Neuronal stem cell (in vitro differentiated cells): ENCODE results near the gene SENP6.

ENCODE experiments used
- DNase-seq: peaks from one replicate; pipeline ENCODE4 v3.0.0-alpha.2; 2013; ENCODE audit warnings: low spot score
- H2AFZ ChIP-seq: one replicate; pipeline ENCODE4 v1.6.1; 2013; ENCODE audit warnings: mild to moderate bottlenecking, low read length, inconsistent platforms
- H2AK5ac ChIP-seq: 2 replicates; pipeline ENCODE4 v1.6.1; 2013; ENCODE audit warnings: low read depth, mild to moderate bottlenecking, inconsistent platforms, low read length, moderate library complexity, mixed read lengths
- H2BK120ac ChIP-seq: 2 replicates; pipeline ENCODE4 v1.6.1; 2013; ENCODE audit warnings: low read depth, mild to moderate bottlenecking, inconsistent platforms, low read length, moderate library complexity, mixed read lengths
- H2BK12ac ChIP-seq: one replicate; pipeline ENCODE4 v1.6.1; 2013; ENCODE audit warnings: low read length, inconsistent platforms
- H2BK15ac ChIP-seq: 2 replicates; pipeline ENCODE4 v1.6.1; 2013; ENCODE audit warnings: mild to moderate bottlenecking, low read length, inconsistent platforms, mixed read lengths
- H2BK5ac ChIP-seq: one replicate; pipeline ENCODE4 v1.6.1; 2013; ENCODE audit warnings: inconsistent platforms, mild to moderate bottlenecking, low read length, moderate library complexity
- H3K14ac ChIP-seq: one replicate; pipeline ENCODE4 v1.6.1; 2013; ENCODE audit warnings: low read length, inconsistent platforms
- H3K18ac ChIP-seq: 2 replicates; pipeline ENCODE4 v1.6.1; 2013; ENCODE audit warnings: low read length, inconsistent platforms
- H3K23ac ChIP-seq: 2 replicates; pipeline ENCODE4 v1.6.1; 2013; ENCODE audit warnings: low read depth, mild to moderate bottlenecking, mixed read lengths, low read length, inconsistent platforms; ENCODE audit not compliant: poor library complexity
- H3K27ac ChIP-seq: replicated peaks from 3 replicates; pipeline ENCODE4 v1.5.1; 2013; ENCODE audit warnings: low read length, inconsistent platforms
- H3K27me3 ChIP-seq, 3 experiments: 2 replicates each; pipeline ENCODE4 v1.6.1; 2013; ENCODE audit warnings: low read length in 3 of 3, mild to moderate bottlenecking in 2 of 3, inconsistent platforms in 1 of 3, low read depth in 1 of 3, mixed read lengths in 1 of 3, moderate library complexity in 1 of 3; ENCODE audit not compliant: control insufficient read depth in 3 of 3, insufficient read depth in 3 of 3
- H3K36me3 ChIP-seq, 2 donors: replicated peaks in 1 of 2; 2 replicates each; pipeline ENCODE4 v1.6.1; 2013; ENCODE audit warnings: low read length in 2 of 2; ENCODE audit not compliant: control insufficient read depth in 2 of 2, insufficient read depth in 2 of 2
- H3K4ac ChIP-seq: 2 replicates; pipeline ENCODE4 v1.6.1; 2013; ENCODE audit warnings: inconsistent platforms, mild to moderate bottlenecking, low read length, moderate library complexity
- H3K4me1 ChIP-seq, 2 donors: 1 replicate in 1 of 2; 2 replicates in 1 of 2; pipeline ENCODE4 v1.6.1; 2013; ENCODE audit warnings: low read length in 2 of 2, low read depth in 1 of 2; ENCODE audit not compliant: control insufficient read depth in 2 of 2, insufficient read depth in 1 of 2
- H3K4me2 ChIP-seq: one replicate; pipeline ENCODE4 v1.6.1; 2013; ENCODE audit warnings: mild to moderate bottlenecking, low read length, inconsistent platforms; ENCODE audit not compliant: insufficient read depth, poor library complexity, severe bottlenecking
- H3K4me3 ChIP-seq, 2 donors: 2 replicates each; pipeline ENCODE4 v1.5.1; 2013; ENCODE audit warnings: low read length in 2 of 2, mild to moderate bottlenecking in 2 of 2, inconsistent platforms in 1 of 2, moderate library complexity in 1 of 2
- H3K79me1 ChIP-seq: one replicate; pipeline ENCODE4 v1.6.1; 2013; ENCODE audit warnings: low read depth, mild to moderate bottlenecking, inconsistent platforms, low read length, moderate library complexity
- H3K9ac ChIP-seq: one replicate; pipeline ENCODE4 v1.6.1; 2013; ENCODE audit warnings: mild to moderate bottlenecking, low read depth, low read length, inconsistent platforms; ENCODE audit not compliant: poor library complexity
- H3K9me3 ChIP-seq, 2 donors: replicated peaks in 1 of 2; 2 replicates each; pipeline versions ENCODE3 to v1.6.1; 2013; ENCODE audit warnings: low read length in 2 of 2, mild to moderate bottlenecking in 2 of 2, inconsistent platforms in 1 of 2, low read depth in 1 of 2, mixed read lengths in 1 of 2, moderate library complexity in 1 of 2; ENCODE audit not compliant: control insufficient read depth in 2 of 2, insufficient read depth in 1 of 2
- H4K8ac ChIP-seq: one replicate; pipeline ENCODE4 v1.6.1; 2013; ENCODE audit warnings: low read depth, mild to moderate bottlenecking, inconsistent platforms, low read length, moderate library complexity
- H4K91ac ChIP-seq: one replicate; pipeline ENCODE4 v1.6.1; 2013; ENCODE audit warnings: low read length, low read depth, mild to moderate bottlenecking, inconsistent platforms; ENCODE audit not compliant: poor library complexity
- WGBS, 2 donors: extraction: QIAGEN DNeasy Blood & Tissue Kit; methylation state at CpG; one replicate each; pipeline ENCODE4 v1.1.7; 2013; ENCODE audit warnings: missing lambda C conversion rate in 2 of 2, mixed read lengths in 1 of 2; ENCODE audit not compliant: insufficient read length in 2 of 2, insufficient replicate concordance in 1 of 2; ENCODE audit errors: extremely low coverage in 2 of 2; 5-methylcytosine and 5-hydroxymethylcytosine counted together

The SENP6 gene

DNA sequence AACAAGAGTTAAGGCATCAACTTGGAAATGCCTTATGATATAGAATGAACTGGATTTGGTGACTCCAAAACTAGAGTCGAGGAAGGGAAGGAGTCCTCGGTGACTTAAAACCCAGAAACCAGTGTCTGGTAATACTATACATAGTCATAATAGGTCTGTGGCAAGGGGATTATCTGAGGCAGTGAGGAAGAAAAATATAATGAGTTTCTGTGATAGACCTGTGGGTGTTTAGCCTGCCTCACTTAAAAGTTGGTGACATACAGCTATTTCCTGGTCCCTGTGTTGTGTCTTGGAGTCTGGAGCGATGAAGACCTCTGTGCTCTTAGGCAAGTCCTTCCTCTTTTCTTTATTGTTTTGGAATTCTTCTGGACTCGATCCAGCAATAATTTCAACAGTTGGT, 142.3 kb downstream of the SENP6 start:
- Histone ChIP-seq H3K27ac (no peak overlapping the region), H3K79me1 (no peaks in the 10 kb centered on the region), H2BK5ac (no peak overlapping the region), H3K4me3 (no peak overlapping the region), H3K27me3 (peaks cover 0 to 7% (median 3%) of the 10 kb centered on the region in 3 experiments), H4K91ac (no peak overlapping the region), H3K4ac (no peak overlapping the region), H2AK5ac (no peak overlapping the region), H4K8ac (no peak overlapping the region), H3K23ac (no peak overlapping the region), H2BK120ac (no peak overlapping the region), H3K9me3 (no peaks in the 10 kb centered on the region), H3K14ac (no peak overlapping the region), H2BK12ac (no peak overlapping the region), H2AFZ (no peak overlapping the region), H3K36me3 (no peaks in the 10 kb centered on the region), H3K9ac (no peak overlapping the region), H2BK15ac (no peak overlapping the region), H3K4me1 (peaks cover 0 to 4% of the 10 kb centered on the region in 2 donors), H3K4me2 (no peak overlapping the region), H3K18ac (no peak overlapping the region)
- DNase-seq, result no peak
- no CpG with 5 or more reads among the region's 4 CpGs for WGBS, 2 donors

DNA sequence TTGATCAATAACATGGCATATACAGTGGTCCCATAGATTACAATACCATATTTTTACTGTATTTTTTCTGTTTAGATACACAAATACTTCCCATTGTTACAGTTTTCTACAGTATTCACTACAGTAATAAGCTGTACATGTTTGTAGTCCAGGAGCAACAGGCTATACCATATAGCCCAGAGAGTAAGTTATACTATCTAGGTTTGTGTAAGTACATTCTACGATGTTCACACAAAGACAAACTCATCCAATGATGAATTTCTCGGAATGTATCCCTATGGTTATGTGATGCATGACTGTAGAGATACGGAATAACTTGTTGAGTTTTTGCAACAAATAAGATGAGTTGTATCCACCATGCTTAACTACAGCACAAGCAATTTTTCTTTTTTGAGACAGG, 143.7 kb downstream of the SENP6 start:
- H3K27me3 ChIP-seq, result peaks cover 4 to 8% (median 7%) of the 10 kb centered on the region in 3 experiments
- DNase-seq, result no peak
- no peak overlapping the region for H3K18ac ChIP-seq
- H3K4me3 ChIP-seq, result no peak overlapping the region
- H2BK5ac ChIP-seq, result no peak overlapping the region
- no peak overlapping the region for H3K9ac ChIP-seq
- H4K8ac ChIP-seq, result no peak overlapping the region
- no peak overlapping the region for H3K23ac ChIP-seq
- no peak overlapping the region for H2BK120ac ChIP-seq
- H4K91ac ChIP-seq, result no peak overlapping the region
- H3K36me3 ChIP-seq, result no peaks in the 10 kb centered on the region
- H2AK5ac ChIP-seq, result no peak overlapping the region
- H3K27ac ChIP-seq, result no peak overlapping the region
- no peak overlapping the region for H2BK12ac ChIP-seq
- H3K9me3 ChIP-seq, result no peaks in the 10 kb centered on the region
- H2BK15ac ChIP-seq, result no peak overlapping the region
- no peak overlapping the region for H3K4me2 ChIP-seq
- no peak overlapping the region for H3K4ac ChIP-seq
- H3K14ac ChIP-seq, result no peak overlapping the region
- WGBS, 2 donors, result no CpG with 5 or more reads among the region's 3 CpGs
- no peaks in the 10 kb centered on the region for H3K79me1 ChIP-seq
- peaks cover 0 to 4% of the 10 kb centered on the region in 2 donors for H3K4me1 ChIP-seq
- H2AFZ ChIP-seq, result no peak overlapping the region

DNA sequence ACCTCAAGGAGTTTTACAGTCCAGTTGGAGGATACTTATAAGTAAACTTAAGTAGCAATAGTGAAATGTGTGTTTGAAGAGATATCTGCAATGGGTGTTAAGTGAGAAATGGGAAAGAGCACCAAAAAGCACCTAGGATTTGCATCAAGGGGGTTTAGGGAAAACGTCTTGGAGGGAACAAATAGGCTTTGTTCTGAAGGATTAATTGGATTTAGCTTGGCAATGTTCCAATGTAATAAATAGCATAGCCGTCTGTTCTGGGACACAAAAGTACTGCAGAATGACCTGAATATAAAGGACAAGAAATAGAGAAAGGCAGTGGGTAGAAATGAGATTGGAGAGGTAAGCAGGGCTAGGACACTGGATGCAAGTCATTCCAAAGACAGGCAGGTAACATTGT, 144.5 kb downstream of the SENP6 start:
- H3K4ac ChIP-seq, result no peak overlapping the region
- H4K91ac ChIP-seq, result no peak overlapping the region
- no peak overlapping the region for H3K27ac ChIP-seq
- H3K9me3 ChIP-seq, result no peaks in the 10 kb centered on the region
- no peak overlapping the region for H3K9ac ChIP-seq
- no peak overlapping the region for H3K4me3 ChIP-seq
- no peak overlapping the region for H2BK12ac ChIP-seq
- no peaks in the 10 kb centered on the region for H3K36me3 ChIP-seq
- no peak overlapping the region for H2AFZ ChIP-seq
- peaks cover 0 to 4% of the 10 kb centered on the region in 2 donors for H3K4me1 ChIP-seq
- H3K14ac ChIP-seq, result no peak overlapping the region
- H2BK15ac ChIP-seq, result no peak overlapping the region
- no peak overlapping the region for H3K4me2 ChIP-seq
- no peak overlapping the region for H4K8ac ChIP-seq
- H2AK5ac ChIP-seq, result no peak overlapping the region
- H3K27me3 ChIP-seq, result peaks cover 4 to 8% (median 7%) of the 10 kb centered on the region in 3 experiments
- DNase-seq, result no peak
- no peaks in the 10 kb centered on the region for H3K79me1 ChIP-seq
- no peak overlapping the region for H2BK120ac ChIP-seq
- no peak overlapping the region for H2BK5ac ChIP-seq
- no CpG with 5 or more reads among the region's 2 CpGs for WGBS, 2 donors
- no peak overlapping the region for H3K18ac ChIP-seq
- no peak overlapping the region for H3K23ac ChIP-seq

DNA sequence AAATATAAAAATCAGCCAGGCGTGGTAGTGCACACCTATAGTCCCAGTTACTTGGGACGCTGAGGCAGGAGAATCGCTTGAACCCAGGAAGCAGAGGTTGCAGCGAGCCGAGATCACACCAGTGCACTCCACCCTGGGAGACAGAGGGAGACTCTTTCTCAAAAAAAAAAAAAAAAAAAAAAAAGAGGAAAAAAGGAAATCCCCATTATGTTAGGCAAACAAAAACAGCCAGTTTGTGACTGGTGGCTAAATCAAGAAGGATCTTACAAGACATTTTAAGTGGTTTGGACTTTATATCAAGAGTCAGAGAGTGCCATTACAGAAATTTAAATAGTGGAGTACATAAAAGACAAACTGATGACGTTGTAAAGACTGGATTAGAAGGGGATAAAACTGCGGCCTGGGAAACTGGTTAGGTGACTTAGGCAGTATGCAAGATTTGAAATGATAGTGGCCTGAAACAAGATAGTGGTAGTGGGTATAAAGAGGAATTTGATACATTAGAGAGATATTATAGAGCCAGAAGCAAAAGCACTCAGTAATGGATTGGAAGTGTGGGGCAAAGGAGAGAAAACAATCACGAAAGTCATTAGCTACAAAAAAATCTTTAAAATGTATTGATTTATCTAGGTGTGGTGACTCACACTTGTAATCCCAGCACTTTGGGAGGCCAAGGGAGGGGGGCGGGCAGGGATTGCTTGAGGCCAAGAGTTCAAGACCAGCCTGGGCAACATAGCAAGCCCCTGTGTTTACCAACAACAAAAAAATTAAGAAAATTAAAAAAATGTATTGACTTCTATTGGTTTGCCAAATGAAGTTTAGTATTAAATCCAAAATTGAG, 145.7 kb downstream of the SENP6 start:
- peaks cover 4 to 8% (median 7%) of the 10 kb centered on the region in 3 experiments for H3K27me3 ChIP-seq
- no peak overlapping the region for H2AK5ac ChIP-seq
- no peaks in the 10 kb centered on the region for H3K9me3 ChIP-seq
- no peak overlapping the region for H2BK12ac ChIP-seq
- no peaks in the 10 kb centered on the region for H3K36me3 ChIP-seq
- H4K8ac ChIP-seq, result no peak overlapping the region
- no peak overlapping the region for H3K27ac ChIP-seq
- DNase-seq, result no peak
- no peak overlapping the region for H2BK5ac ChIP-seq
- no peak overlapping the region for H3K23ac ChIP-seq
- H3K14ac ChIP-seq, result no peak overlapping the region
- no peak overlapping the region for H2BK15ac ChIP-seq
- no peak overlapping the region for H3K4me3 ChIP-seq
- no peak overlapping the region for H3K9ac ChIP-seq
- no peak overlapping the region for H3K4ac ChIP-seq
- no peak overlapping the region for H4K91ac ChIP-seq
- H2BK120ac ChIP-seq, result no peak overlapping the region
- H3K4me2 ChIP-seq, result no peak overlapping the region
- no peak overlapping the region for H2AFZ ChIP-seq
- peaks cover 0 to 4% of the 10 kb centered on the region in 2 donors for H3K4me1 ChIP-seq
- H3K79me1 ChIP-seq, result no peaks in the 10 kb centered on the region
- no peak overlapping the region for H3K18ac ChIP-seq
- WGBS, 2 donors, result no CpG with 5 or more reads among the region's 9 CpGs
